Right lobe of liver (tissue), 4 donors: Measurements from ENCODE around the gene MAMSTR.

Experiments used
- CTCF ChIP-seq, 4 donors: fragments of 200-600 bp in 3 of 4; fragments of 450-650 bp in 1 of 4; IDR thresholded peaks; one replicate each; pipeline versions ENCODE4 v1.5.1 to v1.8.0; 2016 to 2022; ENCODE audit warnings: antibody characterized with exemption in 4 of 4, mild to moderate bottlenecking in 2 of 4
- POLR2A ChIP-seq: fragments of 450-650 bp; IDR thresholded peaks from one replicate; pipeline ENCODE4 v1.6.1; 2017; ENCODE audit warnings: antibody characterized with exemption, mild to moderate bottlenecking
- donor health status: DM: no; HTN: no; CAD: no.
- donor health status: DM: no; HTN: no; CAD: no.
- donor health status: DM: no; HTN: yes; CAD: no.

GRCh38 chr19:48746738-48747575, 27.4 kb upstream of the MAMSTR start, which contains the start of gene IZUMO1:
- no peak for TF ChIP-seq CTCF (IDR thresholded peaks at IDR 0.05)
- no peak for TF ChIP-seq POLR2A
